ENCODE results near the gene CTBP1.

DNA sequence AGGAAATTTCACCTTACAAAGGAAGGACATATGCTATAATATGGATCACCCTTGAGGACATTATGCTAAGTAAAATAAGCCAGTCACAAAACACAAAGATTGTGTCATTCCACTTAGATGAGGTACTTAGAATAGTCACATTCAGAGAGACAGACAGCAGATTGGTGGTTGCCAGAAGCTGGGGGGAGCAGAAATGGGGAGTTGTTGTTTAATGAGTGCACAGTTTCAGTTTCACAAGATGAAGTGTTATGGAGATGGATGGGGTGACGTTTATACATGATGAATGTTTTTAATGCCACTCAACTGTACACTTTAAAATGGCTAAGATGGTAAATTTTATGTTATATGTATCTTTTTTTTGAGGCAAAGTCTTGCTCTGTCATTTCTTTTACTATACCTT, 61.7 kb downstream of the CTBP1 start:
- TF ChIP-seq, protein P1, sequence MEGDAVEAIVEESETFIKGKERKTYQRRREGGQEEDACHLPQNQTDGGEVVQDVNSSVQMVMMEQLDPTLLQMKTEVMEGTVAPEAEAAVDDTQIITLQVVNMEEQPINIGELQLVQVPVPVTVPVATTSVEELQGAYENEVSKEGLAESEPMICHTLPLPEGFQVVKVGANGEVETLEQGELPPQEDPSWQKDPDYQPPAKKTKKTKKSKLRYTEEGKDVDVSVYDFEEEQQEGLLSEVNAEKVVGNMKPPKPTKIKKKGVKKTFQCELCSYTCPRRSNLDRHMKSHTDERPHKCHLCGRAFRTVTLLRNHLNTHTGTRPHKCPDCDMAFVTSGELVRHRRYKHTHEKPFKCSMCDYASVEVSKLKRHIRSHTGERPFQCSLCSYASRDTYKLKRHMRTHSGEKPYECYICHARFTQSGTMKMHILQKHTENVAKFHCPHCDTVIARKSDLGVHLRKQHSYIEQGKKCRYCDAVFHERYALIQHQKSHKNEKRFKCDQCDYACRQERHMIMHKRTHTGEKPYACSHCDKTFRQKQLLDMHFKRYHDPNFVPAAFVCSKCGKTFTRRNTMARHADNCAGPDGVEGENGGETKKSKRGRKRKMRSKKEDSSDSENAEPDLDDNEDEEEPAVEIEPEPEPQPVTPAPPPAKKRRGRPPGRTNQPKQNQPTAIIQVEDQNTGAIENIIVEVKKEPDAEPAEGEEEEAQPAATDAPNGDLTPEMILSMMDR (conservative IDR thresholded peaks at IDR 0.05 in 1 of 2, IDR thresholded peaks at IDR 0.05 in 1 of 2; ENCODE audit: extremely low read depth in 1 of 2, insufficient read depth in 1 of 2, low read depth in 1 of 2, low read length in 2 of 2): no peak
- TF ChIP-seq EZH2 (IDR thresholded peaks at IDR 0.05; ENCODE audit: borderline replicate concordance, low read length): no peak
